ENCODE data around the gene EID1.

- TF ChIP-seq CTCF (IDR thresholded peaks at IDR 0.05) = no peak
- no peak for TF ChIP-seq EP300 (IDR thresholded peaks at IDR 0.05)
Observed at GRCh38 chr15:48899793-48900192, 21.9 kb downstream of the EID1 start.
